HG03354 (cell line): ENCODE data around the gene MAS1L.
"Not testable (repeated sequence)": the region's sequence is repeated elsewhere in the genome, so short reads cannot be mapped to it uniquely, and the experiment has no call there.

Experiments used
- ATAC-seq: cut with Tn5 transposase; IDR thresholded peaks from one replicate; pipeline ENCODE4 v1.9.1; 2021; ENCODE audit warnings: mild to moderate bottlenecking; ENCODE audit not compliant: unreplicated experiment, poor library complexity, severe bottlenecking

Gene MAS1L

DNA sequence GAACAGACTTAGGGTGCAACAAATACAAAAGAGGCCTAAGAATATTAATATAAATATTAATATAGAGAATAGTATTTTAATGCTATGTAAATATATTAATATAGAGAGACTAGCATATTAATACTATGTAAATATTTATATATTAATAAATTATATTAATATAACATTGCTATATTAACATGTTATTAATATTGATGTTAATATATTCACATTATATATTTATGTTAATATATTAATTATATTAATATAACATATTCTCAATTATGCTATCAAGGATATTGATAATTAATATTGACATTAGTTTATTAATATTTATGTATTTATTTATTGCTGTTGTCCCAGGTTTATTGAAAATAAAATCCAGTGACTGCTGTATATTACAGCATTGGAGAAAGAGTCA, 1.1 kb upstream of the MAS1L start:
- no peak for ATAC-seq

DNA sequence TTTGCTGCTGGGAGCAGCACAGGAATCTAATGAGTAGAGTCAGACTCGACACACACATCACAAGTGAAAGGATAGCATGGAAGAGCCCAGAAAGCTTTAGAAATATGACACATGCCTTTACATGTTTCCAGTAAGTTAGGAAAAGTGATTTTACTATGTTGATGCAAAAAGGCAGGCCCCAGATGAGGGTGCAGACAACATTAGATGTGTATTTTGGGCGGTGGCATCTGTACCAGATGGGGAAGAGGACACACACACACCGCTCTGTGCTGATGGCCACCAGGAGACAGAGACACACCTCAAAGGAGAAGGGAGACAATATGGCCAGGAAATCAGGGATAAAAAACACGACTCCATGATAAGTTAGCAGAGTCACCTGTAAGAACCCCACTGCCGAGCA, 625 bp downstream of the MAS1L start:
- no peak for ATAC-seq

DNA sequence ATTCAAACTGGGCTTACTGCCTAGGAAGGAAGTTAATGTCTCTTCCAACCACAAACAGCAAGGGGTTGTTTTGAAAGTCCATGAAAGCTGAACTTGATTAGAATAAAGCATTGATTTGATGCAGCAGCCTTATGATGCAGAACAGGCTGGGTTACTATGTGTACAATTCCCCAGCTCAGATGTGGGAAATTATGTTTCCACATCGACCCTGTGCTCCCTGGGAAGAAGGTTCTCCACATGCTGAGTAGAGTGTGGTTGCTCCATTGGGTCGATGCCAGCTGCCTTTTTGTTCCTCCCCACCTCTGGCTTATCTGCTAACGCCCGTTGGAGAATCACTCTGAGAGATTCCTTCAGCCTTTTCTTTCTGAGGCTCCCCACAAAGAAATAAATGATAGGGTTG, 1.2 kb downstream of the MAS1L start:
- ATAC-seq: no peak

DNA sequence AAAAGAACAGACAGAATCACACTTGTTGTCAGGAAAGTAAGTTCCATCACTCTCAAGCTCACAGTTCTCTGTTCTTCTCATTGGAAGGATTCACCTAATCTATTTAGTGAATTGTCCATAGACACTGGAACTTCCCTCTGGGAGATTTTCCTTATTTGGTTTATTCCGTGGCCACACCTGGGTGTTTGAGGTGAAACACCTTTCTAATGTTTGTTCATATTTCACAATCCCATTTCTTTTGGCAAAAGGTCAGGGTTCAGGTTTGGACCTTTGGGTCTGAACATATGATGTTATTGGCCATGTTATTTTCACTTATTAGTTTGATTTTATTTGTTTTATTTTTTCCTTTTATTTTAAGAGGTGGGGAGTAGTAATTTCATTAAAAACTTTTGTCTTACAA, 4.0 kb downstream of the MAS1L start:
- ATAC-seq: no peak

DNA sequence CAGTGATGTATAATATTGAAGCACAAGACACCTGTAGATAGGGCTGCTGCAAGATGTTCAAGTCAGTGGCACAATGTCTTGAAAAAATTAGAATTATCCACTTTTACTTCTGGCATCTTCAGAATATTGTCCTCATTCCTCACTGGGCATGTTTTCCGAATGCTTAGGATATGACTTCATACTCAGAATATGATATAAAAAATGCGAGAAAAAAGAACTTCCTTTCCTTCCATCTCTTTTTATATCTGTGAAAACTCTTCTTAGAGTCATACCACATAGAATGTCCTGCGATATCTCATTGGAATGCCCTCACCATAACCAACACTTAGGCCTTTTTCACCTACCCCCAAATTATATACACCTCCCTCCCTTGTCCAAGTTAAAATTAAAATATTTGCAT, 4.6 kb downstream of the MAS1L start:
- ATAC-seq: no peak

DNA sequence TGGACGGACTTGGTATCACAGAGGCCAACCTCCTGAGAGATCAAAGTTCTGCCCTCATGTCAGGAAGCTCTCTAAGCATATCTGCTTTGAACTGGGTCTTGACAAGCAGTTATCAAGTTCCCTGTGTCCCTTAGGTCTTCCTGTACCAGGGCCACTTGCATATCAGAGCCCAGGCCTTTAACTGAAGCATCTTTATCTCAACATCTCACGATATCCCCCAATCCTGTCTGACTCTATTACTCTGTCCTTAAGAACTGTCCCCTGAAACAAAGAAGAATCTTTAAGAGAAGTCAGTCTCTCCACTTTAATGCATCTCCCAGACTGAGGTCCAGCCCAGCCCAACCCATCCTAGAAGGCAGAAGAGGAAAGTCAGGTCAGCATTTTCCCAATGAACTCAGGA, 8.2 kb downstream of the MAS1L start:
- no peak for ATAC-seq

DNA sequence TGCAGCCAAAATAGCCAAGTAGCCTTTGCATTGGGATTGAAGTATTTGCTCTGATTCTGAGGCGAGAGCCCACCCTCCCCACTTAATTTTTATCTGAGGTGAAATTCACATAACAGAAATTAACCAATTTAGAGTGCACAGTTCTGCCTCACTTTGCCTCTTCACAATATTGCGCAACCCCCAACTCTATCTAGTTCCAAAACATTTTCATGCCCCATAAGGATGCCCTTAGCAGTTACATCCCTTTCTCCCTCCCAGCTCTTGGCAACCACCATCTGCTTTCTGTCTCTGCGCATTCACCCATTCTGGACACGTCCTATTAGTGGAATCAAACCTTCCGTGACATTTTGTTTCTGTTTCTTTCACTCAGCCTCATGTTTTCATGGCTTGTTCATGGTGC, 9.0 kb downstream of the MAS1L start:
- no peak for ATAC-seq

DNA sequence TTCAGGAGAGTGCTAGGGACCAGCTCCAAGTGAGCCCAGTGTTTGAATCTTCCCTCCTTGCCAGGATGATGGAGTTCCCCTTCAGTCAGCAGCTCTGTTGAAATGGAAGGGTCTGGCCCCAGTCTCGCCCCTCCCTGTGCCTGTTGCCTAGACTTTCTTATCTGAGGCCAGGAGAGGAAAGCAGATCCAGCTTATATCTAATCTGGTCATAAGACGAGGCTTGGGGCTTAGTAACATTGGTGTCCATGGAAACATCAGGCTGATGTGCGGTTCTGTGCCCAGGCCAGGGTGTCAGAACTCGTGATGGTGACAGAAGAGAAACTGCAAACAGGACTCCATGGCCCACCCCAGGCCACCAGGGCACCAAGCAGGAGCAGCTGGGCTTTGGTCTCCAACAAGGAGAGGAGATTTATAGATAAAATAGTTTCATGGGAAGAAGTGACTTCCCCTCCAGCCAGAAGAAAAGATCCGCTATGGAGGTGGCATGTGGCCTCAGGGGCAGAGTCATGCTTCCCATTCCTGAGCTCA, 9.8 kb downstream of the MAS1L start:
- ATAC-seq: no peak

DNA sequence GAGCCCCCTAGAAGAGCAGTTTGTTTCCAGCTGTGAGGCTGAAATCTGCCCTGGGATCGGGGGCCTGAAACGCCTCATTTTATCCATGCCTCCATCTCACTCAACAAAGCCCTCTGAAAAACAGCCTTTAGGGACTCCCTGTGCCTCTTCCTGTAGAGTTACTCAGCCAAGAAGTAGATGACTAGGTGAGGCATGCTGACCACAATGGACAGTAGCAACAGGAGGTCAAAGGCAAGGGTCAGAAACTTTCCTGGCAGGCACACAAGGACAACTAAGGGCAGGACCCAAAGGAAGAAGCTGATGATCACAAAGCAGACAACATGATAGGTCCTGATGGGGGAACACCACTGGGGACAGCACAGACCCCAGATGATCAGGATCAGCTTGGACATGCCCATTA, 12.8 kb downstream of the MAS1L start:
- no peak for ATAC-seq

DNA sequence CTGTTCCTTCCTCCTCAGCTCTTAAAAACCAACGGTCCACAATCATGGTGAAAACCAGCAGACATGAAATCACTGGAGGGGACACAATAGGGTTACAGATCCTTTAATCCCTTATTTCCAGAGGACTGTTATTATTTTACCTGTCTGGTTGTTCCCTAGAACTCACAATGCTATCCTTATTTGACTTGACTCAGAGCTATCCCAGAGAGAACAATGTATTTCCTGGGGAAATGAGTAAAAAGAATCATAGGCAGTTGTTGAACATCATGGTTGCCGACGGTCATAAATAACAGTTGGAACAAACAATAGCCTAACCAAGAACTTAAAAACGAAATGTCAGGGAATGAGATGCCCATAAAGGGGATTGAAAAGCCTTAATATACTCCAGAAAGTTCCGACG, 21.5 kb downstream of the MAS1L start:
- ATAC-seq: no peak

DNA sequence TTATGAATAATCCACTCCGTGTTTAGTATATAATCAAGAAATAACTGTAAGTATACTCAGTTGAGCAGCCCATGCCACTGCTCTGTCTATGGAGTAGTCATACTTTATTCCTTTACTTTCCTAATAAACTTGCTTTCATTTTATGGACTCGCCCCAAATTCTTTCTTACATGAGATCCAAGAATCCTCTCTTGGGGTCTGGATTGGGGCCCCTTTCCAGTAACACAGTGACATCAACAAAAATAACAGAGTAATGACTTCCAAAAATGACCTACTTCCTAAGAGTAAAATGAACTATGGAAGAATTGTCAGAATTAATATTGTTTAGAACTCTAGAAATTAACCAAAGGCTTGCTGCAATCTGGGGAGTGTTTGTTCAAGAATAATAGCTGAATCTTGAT, 22.0 kb downstream of the MAS1L start:
- ATAC-seq: no peak

DNA sequence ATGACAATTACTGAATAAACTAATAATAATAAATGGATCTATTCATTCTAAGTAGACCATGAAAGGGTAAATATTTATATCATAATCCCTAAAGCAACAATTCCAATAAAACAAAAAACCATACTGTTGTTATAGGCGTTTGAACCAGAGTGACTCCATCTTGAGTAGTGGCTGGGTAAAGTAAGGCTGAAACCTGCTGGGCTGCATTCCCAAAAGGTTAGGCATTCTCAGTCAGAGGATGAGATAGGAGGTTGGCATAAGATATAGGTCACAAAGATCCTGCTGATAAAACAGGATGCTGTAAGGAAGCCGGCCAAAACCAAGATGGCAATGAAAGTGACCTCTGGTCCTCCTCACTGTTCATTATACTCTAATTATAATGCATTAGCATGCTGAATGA, 22.5 kb downstream of the MAS1L start:
- ATAC-seq: no peak

DNA sequence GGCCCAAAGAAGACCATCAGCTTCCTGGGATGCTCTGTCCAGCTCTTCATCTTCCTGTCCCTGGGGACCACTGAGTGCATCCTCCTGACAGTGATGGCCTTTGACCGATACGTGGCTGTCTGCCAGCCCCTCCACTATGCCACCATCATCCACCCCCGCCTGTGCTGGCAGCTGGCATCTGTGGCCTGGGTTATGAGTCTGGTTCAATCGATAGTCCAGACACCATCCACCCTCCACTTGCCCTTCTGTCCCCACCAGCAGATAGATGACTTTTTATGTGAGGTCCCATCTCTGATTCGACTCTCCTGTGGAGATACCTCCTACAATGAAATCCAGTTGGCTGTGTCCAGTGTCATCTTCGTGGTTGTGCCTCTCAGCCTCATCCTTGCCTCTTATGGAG, 25.7 kb downstream of the MAS1L start:
- no peak for ATAC-seq

DNA sequence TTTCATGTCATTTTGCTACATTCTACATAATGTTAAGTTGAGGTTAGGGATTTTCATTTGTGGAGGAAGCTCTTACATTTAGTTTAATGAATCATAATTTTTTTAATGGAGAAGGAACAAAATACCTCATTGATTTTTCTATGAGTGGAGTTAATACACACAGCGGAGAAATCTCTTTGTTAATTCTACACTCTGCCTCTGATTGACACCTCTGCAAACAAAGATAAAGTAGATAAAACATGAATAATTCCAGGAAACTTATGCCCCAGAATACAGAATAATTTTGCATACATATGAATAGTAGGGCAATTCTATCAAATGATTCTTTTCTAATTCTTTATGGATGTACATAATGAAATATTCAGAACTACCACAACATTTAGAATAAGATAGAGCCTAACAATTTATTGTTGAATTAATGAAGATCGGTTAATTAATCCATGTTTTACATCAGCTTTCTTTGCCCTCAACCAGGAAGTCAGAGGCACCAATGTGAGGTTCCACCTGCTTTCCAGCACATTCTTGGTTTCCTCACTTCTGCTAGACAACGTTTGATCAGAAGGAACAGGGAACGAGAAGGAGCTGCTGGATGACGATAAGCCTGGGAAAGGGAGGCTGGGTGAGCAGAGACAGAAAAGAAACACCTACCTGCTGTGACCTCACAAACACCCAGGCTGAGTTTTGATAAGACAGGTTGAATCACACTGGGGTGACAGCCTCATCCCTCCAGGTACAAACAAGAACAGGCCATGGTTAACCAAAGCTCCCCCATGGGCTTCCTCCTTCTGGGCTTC, 26.5 kb downstream of the MAS1L start:
- no peak for ATAC-seq

DNA sequence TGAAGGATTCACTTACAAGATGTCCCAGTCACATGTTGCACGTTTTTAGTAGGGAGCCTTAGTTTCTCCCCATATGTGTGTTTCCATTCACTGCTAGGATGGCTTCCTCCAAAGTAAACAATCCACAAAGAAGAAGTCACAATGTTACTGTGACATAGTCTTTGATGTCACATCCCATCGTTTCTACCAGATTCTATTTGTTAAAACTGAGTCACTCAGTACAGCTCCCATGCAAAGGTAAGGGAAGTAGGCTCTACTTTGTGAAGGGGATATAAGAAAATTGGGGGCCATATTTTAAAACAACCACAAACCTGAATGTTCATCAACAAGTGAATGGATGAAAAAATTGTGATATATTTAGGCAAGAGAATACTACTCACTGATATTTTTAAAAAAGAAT, 30.8 kb downstream of the MAS1L start, which contains the start of the genes OR11A1 and OR2H1:
Gene OR11A1 (minus strand): TSS at position 101 of the 400 bp plus-strand sequence. CDS start 29,430 bp downstream, outside the sequence.
Gene OR2H1 (plus strand): TSS at position 185 of the 400 bp plus-strand sequence. CDS start 4,615 bp downstream, outside the sequence.
- no peak for ATAC-seq

DNA sequence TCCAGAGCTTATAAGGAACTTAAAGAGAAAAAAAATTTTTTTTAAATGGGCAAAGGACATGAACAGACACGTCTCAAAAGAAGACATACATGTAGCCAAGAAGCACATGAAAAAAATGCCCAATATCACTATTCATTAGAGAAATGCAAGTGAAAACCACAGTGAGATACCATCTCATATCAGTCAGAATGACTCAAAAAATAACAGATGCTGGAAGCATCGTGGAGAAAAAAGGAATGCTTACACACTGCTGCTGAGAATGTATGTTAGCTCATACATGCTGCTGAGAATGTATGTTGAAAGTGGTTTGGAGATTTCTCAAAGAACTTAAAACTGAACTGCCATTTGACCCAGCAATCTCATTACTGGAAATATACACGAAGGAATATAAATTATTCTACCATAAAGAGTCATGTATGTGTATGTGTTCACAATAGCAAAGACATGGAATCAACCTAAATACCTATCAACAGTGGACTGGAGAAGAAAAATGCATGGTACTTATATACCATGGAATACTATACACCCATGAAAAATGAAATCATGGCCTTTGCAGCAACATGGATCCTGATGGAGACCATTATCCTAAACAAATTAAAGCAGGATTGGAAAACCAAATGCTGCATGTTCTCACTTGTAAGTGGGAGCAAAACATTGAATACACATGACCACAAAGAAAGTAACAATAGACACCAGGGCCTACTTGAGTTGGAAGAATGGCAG, 36.1 kb downstream of the MAS1L start:
- ATAC-seq: no peak

DNA sequence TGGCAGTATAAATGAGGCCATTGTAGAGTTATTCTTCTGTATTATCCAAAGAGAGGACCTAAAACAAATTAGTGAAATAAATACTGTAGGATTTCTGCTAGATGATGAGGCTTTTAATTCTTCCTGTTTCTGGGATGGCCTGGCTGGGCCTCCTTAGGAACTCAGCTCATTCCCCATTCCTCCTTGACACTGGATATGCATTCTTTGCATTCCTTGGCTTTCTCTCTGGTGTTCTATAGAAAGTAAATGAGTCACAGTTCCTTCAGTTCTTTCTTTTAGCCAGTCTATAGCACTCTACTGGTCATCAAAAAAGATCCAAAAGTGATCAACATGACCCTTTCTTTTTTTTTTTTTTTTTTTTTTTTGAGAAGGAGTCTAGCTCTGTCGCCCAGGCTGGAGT, 40.1 kb downstream of the MAS1L start:
- no peak for ATAC-seq

DNA sequence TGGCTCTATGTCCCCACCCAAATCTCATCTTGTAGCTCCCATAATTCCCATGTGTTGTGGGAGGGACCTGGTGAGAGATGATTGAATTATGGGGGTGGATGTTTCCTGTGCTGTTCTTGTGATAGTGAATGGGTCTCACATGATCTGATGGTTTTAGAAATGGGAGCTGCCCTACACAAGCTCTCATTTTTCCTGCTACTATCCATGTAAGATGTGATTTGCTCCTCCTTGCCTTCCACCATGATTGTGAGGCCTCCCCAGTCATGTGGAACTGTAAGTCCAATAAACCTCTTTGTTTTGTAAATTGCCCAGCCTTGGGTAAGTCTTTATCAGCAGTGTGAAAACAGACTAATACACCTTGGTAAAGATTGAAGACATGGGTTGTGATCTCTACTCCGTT, 43.7 kb downstream of the MAS1L start:
- not testable (repeated sequence) for ATAC-seq

DNA sequence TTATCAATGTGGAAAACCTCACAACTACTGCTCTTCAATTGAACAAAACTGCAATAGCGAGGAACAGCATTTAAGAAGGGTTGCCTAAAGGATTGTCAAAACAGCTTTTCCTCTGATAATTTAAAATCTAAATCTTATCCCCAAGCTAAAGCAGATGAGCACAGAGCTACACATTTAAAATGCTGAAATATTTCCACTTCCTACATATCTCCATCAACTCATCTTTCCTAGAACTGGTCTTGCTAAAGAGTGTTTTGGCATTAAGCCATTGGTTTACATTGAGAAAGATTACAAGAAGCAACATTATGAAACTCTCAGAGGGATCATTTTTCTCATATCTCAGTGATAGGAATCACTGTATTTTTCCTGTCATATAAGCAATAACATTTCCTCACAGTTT, 45.0 kb downstream of the MAS1L start:
- no peak for ATAC-seq

DNA sequence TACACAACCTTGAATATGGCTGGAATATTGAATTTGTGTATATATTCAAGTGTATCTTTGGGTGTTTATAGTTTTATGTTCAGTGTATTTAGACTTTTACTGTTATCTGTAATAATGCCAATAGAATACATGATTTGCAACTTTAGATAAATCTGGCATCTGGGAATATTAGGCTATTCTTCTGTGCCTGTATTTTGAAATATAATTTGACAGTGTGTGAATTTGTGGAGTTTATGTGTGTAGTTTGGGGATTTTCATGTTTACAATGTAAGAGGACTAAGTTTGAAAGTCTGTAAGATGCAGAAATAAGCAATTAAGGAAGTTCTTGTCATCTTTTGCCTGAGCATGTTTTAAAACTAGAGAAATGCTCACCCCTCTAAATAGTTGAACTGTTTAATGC, 48.8 kb downstream of the MAS1L start, which contains the start of gene OR10C1:
Gene OR10C1 (plus strand): TSS at position 301 of the 400 bp plus-strand sequence. CDS start 710 bp downstream, outside the sequence.
- no peak for ATAC-seq

DNA sequence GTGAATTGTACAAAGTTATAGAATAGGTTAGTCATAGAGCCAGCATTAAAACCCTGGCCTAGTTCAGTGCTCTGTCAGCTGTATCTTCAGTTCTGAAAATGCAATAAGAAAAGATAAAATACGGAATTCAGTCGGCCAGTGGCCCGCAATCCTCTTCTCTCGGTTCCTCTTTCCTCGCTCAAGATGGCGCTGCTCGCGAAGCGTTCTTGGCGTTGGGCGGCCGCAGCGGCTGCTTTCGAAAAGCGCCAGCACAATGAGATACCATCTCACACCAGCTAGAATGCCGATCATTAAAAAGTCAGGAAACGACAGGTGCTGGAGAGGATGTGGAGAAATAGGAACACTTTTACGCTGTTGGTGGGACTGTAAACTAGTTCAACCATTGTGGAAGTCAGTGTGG, 51.0 kb downstream of the MAS1L start:
- ATAC-seq: not testable (repeated sequence)
